ENCODE results near the gene NR5A2.

Gene NR5A2

DNA sequence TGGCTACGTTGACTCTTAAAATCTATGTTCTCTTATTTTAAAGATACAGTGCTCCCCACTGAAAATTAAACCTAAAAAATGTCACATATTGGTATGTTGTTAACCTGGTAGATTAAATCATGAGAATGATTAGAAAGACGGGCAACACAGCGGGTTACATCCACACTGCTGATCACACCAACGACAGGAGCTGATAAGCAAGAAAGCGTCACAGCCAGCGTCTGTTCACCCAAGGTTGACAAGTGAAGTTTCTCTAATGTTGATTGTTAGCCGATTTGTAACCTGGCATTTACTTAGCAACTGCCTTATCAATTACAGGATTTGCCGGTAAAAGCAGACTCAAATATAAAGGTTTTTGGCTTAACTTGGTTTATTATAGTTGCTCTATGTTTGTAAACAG is 149.3 kb downstream of the NR5A2 start:
- H3F3A ChIP-seq (ENCODE audit: low read depth): no peaks in the 10 kb centered on the region
- H2AFZ ChIP-seq (ENCODE audit: low read length): no peak overlapping the region
- no peak overlapping the region for H3K4me3 ChIP-seq (ENCODE audit: low read length, poor library complexity, severe bottlenecking)
- H3K4me1 ChIP-seq (ENCODE audit: insufficient read depth, low read length, poor library complexity, severe bottlenecking): peaks cover 6% of the 10 kb centered on the region
- H3K9me3 ChIP-seq (ENCODE audit: insufficient read depth, low read depth, low read length): no peaks in the 10 kb centered on the region
- no peaks in the 10 kb centered on the region for H3K36me3 ChIP-seq (ENCODE audit: insufficient read depth, low read length)
- TF ChIP-seq EZH2phosphoT487 (IDR thresholded peaks at IDR 0.05; ENCODE audit: borderline replicate concordance): no peak
- TF ChIP-seq, protein P1, sequence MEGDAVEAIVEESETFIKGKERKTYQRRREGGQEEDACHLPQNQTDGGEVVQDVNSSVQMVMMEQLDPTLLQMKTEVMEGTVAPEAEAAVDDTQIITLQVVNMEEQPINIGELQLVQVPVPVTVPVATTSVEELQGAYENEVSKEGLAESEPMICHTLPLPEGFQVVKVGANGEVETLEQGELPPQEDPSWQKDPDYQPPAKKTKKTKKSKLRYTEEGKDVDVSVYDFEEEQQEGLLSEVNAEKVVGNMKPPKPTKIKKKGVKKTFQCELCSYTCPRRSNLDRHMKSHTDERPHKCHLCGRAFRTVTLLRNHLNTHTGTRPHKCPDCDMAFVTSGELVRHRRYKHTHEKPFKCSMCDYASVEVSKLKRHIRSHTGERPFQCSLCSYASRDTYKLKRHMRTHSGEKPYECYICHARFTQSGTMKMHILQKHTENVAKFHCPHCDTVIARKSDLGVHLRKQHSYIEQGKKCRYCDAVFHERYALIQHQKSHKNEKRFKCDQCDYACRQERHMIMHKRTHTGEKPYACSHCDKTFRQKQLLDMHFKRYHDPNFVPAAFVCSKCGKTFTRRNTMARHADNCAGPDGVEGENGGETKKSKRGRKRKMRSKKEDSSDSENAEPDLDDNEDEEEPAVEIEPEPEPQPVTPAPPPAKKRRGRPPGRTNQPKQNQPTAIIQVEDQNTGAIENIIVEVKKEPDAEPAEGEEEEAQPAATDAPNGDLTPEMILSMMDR (conservative IDR thresholded peaks at IDR 0.05; ENCODE audit: low read length): no peak
- no peaks in the 10 kb centered on the region for H3K79me2 ChIP-seq (ENCODE audit: insufficient read depth, low read length)
- no peaks in the 10 kb centered on the region for H4K20me1 ChIP-seq (ENCODE audit: insufficient read depth, low read length, poor library complexity, severe bottlenecking)
- H3K9me2 ChIP-seq (replicated peaks; ENCODE audit: low read depth, low read length): no peaks in the 10 kb centered on the region
- no peaks in the 10 kb centered on the region for H3K27me3 ChIP-seq (ENCODE audit: insufficient read depth, low read length, poor library complexity, severe bottlenecking)
- H3K4me2 ChIP-seq (ENCODE audit: low read depth, low read length, poor library complexity, severe bottlenecking): no peak overlapping the region
- H3K9ac ChIP-seq (ENCODE audit: low read depth, low read length, poor library complexity, severe bottlenecking): no peak overlapping the region

DNA sequence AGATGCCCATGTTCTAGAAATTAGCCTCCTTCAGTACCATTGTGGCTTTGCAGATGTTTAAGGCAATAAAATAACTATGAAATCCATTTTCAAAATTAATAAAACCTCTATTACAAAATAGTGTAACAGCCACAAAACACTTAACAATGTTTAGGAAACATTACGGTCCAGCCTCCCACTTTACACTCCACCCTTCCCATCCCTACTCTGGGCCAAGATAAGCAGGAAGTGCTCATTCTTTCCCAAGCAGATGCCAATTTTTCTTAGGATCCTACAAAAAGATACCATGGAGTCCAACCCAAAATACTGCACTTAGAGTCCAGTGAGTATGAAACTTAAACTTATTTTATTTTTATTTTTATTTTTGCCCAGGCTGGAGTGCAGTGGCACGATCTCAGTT is 150.8 kb downstream of the NR5A2 start:
- TF ChIP-seq, protein P1 (conservative IDR thresholded peaks at IDR 0.05; ENCODE audit: low read length): no peak
- no peak for TF ChIP-seq EZH2phosphoT487 (IDR thresholded peaks at IDR 0.05; ENCODE audit: borderline replicate concordance)
- H3K9ac ChIP-seq (ENCODE audit: low read depth, low read length, poor library complexity, severe bottlenecking): no peak overlapping the region

DNA sequence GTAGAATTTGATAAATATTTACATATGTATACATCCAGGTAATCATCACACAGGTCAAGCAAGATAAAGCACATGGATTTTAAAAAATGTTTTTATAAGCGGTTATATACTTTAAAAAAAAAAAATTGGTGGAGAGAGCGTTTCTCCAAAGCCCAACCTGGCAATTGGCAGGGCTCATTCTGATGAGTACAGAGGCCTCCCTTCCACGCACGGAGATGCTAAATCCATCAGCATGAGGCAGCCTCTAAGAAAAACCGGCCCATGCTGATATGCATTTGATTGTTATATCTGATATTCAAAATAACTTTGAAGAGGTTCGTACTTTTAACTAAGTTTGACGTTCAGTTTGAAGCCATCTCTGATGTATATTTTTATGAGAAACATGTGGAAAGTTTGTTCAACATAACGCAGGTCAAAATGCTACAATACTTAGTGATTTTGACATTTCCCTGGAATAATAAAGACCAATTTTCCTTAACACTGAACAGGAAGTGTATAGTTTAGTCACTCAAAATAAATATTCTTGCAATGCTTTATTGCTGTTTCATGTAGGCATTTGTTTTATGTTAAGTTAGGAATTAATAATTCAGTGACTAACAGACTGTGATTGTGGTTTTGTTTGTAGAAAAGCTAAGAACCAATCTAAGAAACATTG is 151.7 kb downstream of the NR5A2 start:
- H4K20me1 ChIP-seq (ENCODE audit: insufficient read depth, low read length, poor library complexity, severe bottlenecking): no peaks in the 10 kb centered on the region
- no peak overlapping the region for H2AFZ ChIP-seq (ENCODE audit: low read length)
- no peak overlapping the region for H3K4me3 ChIP-seq (ENCODE audit: low read length, poor library complexity, severe bottlenecking)
- no peaks in the 10 kb centered on the region for H3K36me3 ChIP-seq (ENCODE audit: insufficient read depth, low read length)
- H3K27me3 ChIP-seq (ENCODE audit: insufficient read depth, low read length, poor library complexity, severe bottlenecking): no peaks in the 10 kb centered on the region
- H3K4me1 ChIP-seq (ENCODE audit: insufficient read depth, low read length, poor library complexity, severe bottlenecking): peaks cover 6% of the 10 kb centered on the region
- H3K9me3 ChIP-seq (ENCODE audit: insufficient read depth, low read depth, low read length): no peaks in the 10 kb centered on the region
- no peaks in the 10 kb centered on the region for H3K9me2 ChIP-seq (replicated peaks; ENCODE audit: low read depth, low read length)
- H3K79me2 ChIP-seq (ENCODE audit: insufficient read depth, low read length): no peaks in the 10 kb centered on the region
- H3K9ac ChIP-seq (ENCODE audit: low read depth, low read length, poor library complexity, severe bottlenecking): no peak overlapping the region
- TF ChIP-seq EZH2phosphoT487 (IDR thresholded peaks at IDR 0.05; ENCODE audit: borderline replicate concordance): no peak
- TF ChIP-seq, protein P1 (conservative IDR thresholded peaks at IDR 0.05; ENCODE audit: low read length): no peak
- no peak overlapping the region for H3K4me2 ChIP-seq (ENCODE audit: low read depth, low read length, poor library complexity, severe bottlenecking)
- no peaks in the 10 kb centered on the region for H3F3A ChIP-seq (ENCODE audit: low read depth)

More for the DNA sequence above, 150.8 kb downstream of the NR5A2 start:
- no peak overlapping the region for H2AFZ ChIP-seq (ENCODE audit: low read length)
- H3K79me2 ChIP-seq (ENCODE audit: insufficient read depth, low read length): no peaks in the 10 kb centered on the region
- peaks cover 6% of the 10 kb centered on the region for H3K4me1 ChIP-seq (ENCODE audit: insufficient read depth, low read length, poor library complexity, severe bottlenecking)
- H3K4me2 ChIP-seq (ENCODE audit: low read depth, low read length, poor library complexity, severe bottlenecking): no peak overlapping the region
- no peaks in the 10 kb centered on the region for H3F3A ChIP-seq (ENCODE audit: low read depth)
- H3K9me2 ChIP-seq (replicated peaks; ENCODE audit: low read depth, low read length): no peaks in the 10 kb centered on the region
- no peaks in the 10 kb centered on the region for H4K20me1 ChIP-seq (ENCODE audit: insufficient read depth, low read length, poor library complexity, severe bottlenecking)
- no peaks in the 10 kb centered on the region for H3K27me3 ChIP-seq (ENCODE audit: insufficient read depth, low read length, poor library complexity, severe bottlenecking)
- H3K36me3 ChIP-seq (ENCODE audit: insufficient read depth, low read length): no peaks in the 10 kb centered on the region
- no peak overlapping the region for H3K4me3 ChIP-seq (ENCODE audit: low read length, poor library complexity, severe bottlenecking)
- no peaks in the 10 kb centered on the region for H3K9me3 ChIP-seq (ENCODE audit: insufficient read depth, low read depth, low read length)
